H9 (cell line): Measurements from ENCODE around the gene ROBO2. TPM values are rescaled to one million over a fixed set of nuclear protein-coding genes. Genes with fewer than 3 reads are reported as not detected.

Experiments used
- DNase-seq: peaks from one replicate; pipeline ENCODE4 v3.0.0-alpha.2; 2017
- H2AFZ ChIP-seq: one replicate; pipeline ENCODE4 v1.6.1; 2013; ENCODE audit warnings: mild to moderate bottlenecking, low read length, control low read depth, moderate library complexity
- H2AK5ac ChIP-seq: 2 replicates; pipeline ENCODE4 v1.6.1; 2013; ENCODE audit warnings: low read length, control low read depth, mixed read lengths; ENCODE audit not compliant: insufficient read length
- H2BK120ac ChIP-seq: one replicate; pipeline ENCODE4 v1.6.1; 2013; ENCODE audit warnings: low read depth, mild to moderate bottlenecking, low read length, control low read depth, inconsistent platforms; ENCODE audit not compliant: poor library complexity, severe bottlenecking
- H2BK12ac ChIP-seq: 2 replicates; pipeline ENCODE4 v1.6.1; 2013; ENCODE audit warnings: low read length, control low read depth, mixed read lengths, low read depth; ENCODE audit not compliant: insufficient read length
- H2BK15ac ChIP-seq: 2 replicates; pipeline ENCODE4 v1.6.1; 2013; ENCODE audit warnings: low read depth, low read length, control low read depth
- H2BK20ac ChIP-seq: one replicate; pipeline ENCODE4 v1.6.1; 2013; ENCODE audit warnings: low read depth, mild to moderate bottlenecking, low read length, control low read depth, inconsistent platforms; ENCODE audit not compliant: poor library complexity, severe bottlenecking
- H2BK5ac ChIP-seq: 2 replicates; pipeline ENCODE4 v1.6.1; 2013; ENCODE audit warnings: low read length, control low read depth, mixed read lengths; ENCODE audit not compliant: insufficient read length
- H3K14ac ChIP-seq: 2 replicates; pipeline ENCODE4 v1.6.1; 2013; ENCODE audit warnings: low read length, control low read depth; ENCODE audit not compliant: insufficient read depth
- H3K18ac ChIP-seq: 2 replicates; pipeline ENCODE4 v1.6.1; 2013; ENCODE audit warnings: low read depth, mild to moderate bottlenecking, mixed read lengths, low read length, control low read depth; ENCODE audit not compliant: insufficient read length
- H3K23ac ChIP-seq: 2 replicates; pipeline ENCODE4 v1.6.1; 2013; ENCODE audit warnings: low read length, control low read depth, mixed read lengths, low read depth; ENCODE audit not compliant: insufficient read length
- H3K23me2 ChIP-seq: 2 replicates; pipeline ENCODE4 v1.6.1; 2013; ENCODE audit warnings: low read depth, mild to moderate bottlenecking, mixed read lengths, low read length, control low read depth; ENCODE audit not compliant: insufficient read length, poor library complexity, severe bottlenecking
- H3K27ac ChIP-seq: 2 replicates; pipeline ENCODE4 v1.5.1; 2013; ENCODE audit warnings: low read length, control low read depth, mixed read lengths, low read depth; ENCODE audit not compliant: insufficient read length
- H3K27me3 ChIP-seq: 2 replicates; pipeline ENCODE4 v1.6.1; 2013; ENCODE audit warnings: low read length, control low read depth, inconsistent platforms; ENCODE audit not compliant: insufficient read depth
- H3K4ac ChIP-seq: 2 replicates; pipeline ENCODE4 v1.6.1; 2013; ENCODE audit warnings: low read depth, mild to moderate bottlenecking, control low read depth, inconsistent platforms, low read length, moderate library complexity
- H3K4me1 ChIP-seq: 2 replicates; pipeline ENCODE4 v1.6.1; 2013; ENCODE audit warnings: low read length, control low read depth, inconsistent platforms; ENCODE audit not compliant: insufficient read depth
- H3K4me2 ChIP-seq: 2 replicates; pipeline ENCODE4 v1.6.1; 2013; ENCODE audit warnings: low read length, control low read depth, mixed read lengths; ENCODE audit not compliant: insufficient read length, insufficient read depth
- H3K56ac ChIP-seq: 2 replicates; pipeline ENCODE4 v1.6.1; 2013; ENCODE audit warnings: low read depth, mild to moderate bottlenecking, mixed read lengths, low read length, control low read depth; ENCODE audit not compliant: insufficient read length
- H3K79me1 ChIP-seq: 2 replicates; pipeline ENCODE4 v1.6.1; 2013; ENCODE audit warnings: low read depth, mild to moderate bottlenecking, moderate library complexity, low read length, control low read depth, inconsistent platforms; ENCODE audit not compliant: insufficient read depth, poor library complexity, severe bottlenecking
- H3K79me2 ChIP-seq: 2 replicates; pipeline ENCODE4 v1.6.1; 2013; ENCODE audit warnings: low read length, control low read depth, inconsistent platforms; ENCODE audit not compliant: insufficient read depth
- H3K9ac ChIP-seq: 2 replicates; pipeline ENCODE4 v1.6.1; 2013; ENCODE audit warnings: low read length, control low read depth, mixed read lengths; ENCODE audit not compliant: insufficient read length; ENCODE audit errors: extremely low read depth
- H3K9me3 ChIP-seq: one replicate; pipeline ENCODE4 v1.6.1; 2013; ENCODE audit warnings: low read depth, low read length, inconsistent platforms; ENCODE audit not compliant: control insufficient read depth
- H3T11ph ChIP-seq: one replicate; pipeline ENCODE4 v1.6.1; 2013; ENCODE audit warnings: mild to moderate bottlenecking, low read length, control low read depth, inconsistent platforms
- H4K20me1 ChIP-seq: one replicate; pipeline ENCODE4 v1.6.1; 2013; ENCODE audit not compliant: control insufficient read depth, insufficient read length, insufficient read depth
- H4K5ac ChIP-seq: 2 replicates; pipeline ENCODE4 v1.6.1; 2013; ENCODE audit warnings: low read depth, mild to moderate bottlenecking, mixed read lengths, low read length, control low read depth; ENCODE audit not compliant: insufficient read length
- H4K8ac ChIP-seq: replicated peaks from 2 replicates; pipeline ENCODE4 v1.6.1; 2013; ENCODE audit warnings: low read length, control low read depth, mixed read lengths, low read depth; ENCODE audit not compliant: insufficient read length
- H4K91ac ChIP-seq: 2 replicates; pipeline ENCODE4 v1.6.1; 2013; ENCODE audit warnings: low read depth, mild to moderate bottlenecking, moderate library complexity, mixed read lengths, low read length, control low read depth; ENCODE audit not compliant: insufficient read length
- H3K27ac Mint-ChIP-seq, 3 experiments: 2 replicates in 2 of 3; 3 replicates in 1 of 3; pipeline ENCODE4 v1.8.0; 2020 to 2021; ENCODE audit warnings: mixed read lengths in 3 of 3, mild to moderate bottlenecking in 1 of 3, moderate library complexity in 1 of 3
- H3K27me3 Mint-ChIP-seq: 2 replicates; pipeline ENCODE4 v1.8.0; 2021; ENCODE audit warnings: low read depth, mild to moderate bottlenecking, moderate library complexity, mixed read lengths
- H3K36me3 Mint-ChIP-seq, 3 experiments: 2 replicates in 2 of 3; 3 replicates in 1 of 3; pipeline ENCODE4 v1.8.0; 2020 to 2021; ENCODE audit warnings: low read depth in 3 of 3, mixed read lengths in 3 of 3; ENCODE audit not compliant: insufficient read depth in 1 of 3
- H3K4me1 Mint-ChIP-seq, 2 experiments: 2 replicates each; pipeline ENCODE4 v1.8.0; 2020; ENCODE audit warnings: mixed read lengths in 2 of 2
- H3K4me3 Mint-ChIP-seq, 2 experiments: 2 replicates in 1 of 2; 3 replicates in 1 of 2; pipeline ENCODE4 v1.8.0; 2020 to 2021; ENCODE audit warnings: mild to moderate bottlenecking in 2 of 2, mixed read lengths in 2 of 2, moderate library complexity in 1 of 2
- H3K9me3 Mint-ChIP-seq, 2 experiments: 2 replicates in 1 of 2; 3 replicates in 1 of 2; pipeline ENCODE4 v1.8.0; 2020; ENCODE audit warnings: mild to moderate bottlenecking in 2 of 2, mixed read lengths in 2 of 2, moderate library complexity in 1 of 2
- WGBS: extraction: QIAGEN DNeasy Blood & Tissue Kit; methylation state at CpG from one replicate; pipeline ENCODE4 v1.1.7; 2013; ENCODE audit warnings: missing lambda C conversion rate, low lambda C conversion rate, mixed read lengths; ENCODE audit not compliant: insufficient read length; ENCODE audit errors: extremely low coverage; 5-methylcytosine and 5-hydroxymethylcytosine counted together
- total RNA-seq: library from RNA; stranded (reverse); gene quantifications from 2 replicates; pipeline ENCODE4 v1.2.1, GENCODE V29; 2021
- TF ChIP-seq, protein P1 (sequence below): fragments of 200-600 bp; sonication (generic); conservative IDR thresholded peaks from 3 replicates; pipeline ENCODE4 v1.8.0; 2021; ENCODE audit warnings: antibody characterized with exemption, mild to moderate bottlenecking

The ROBO2 gene
- total RNA-seq, 1 experiment from 2014 or later: 2.3 TPM

DNA sequence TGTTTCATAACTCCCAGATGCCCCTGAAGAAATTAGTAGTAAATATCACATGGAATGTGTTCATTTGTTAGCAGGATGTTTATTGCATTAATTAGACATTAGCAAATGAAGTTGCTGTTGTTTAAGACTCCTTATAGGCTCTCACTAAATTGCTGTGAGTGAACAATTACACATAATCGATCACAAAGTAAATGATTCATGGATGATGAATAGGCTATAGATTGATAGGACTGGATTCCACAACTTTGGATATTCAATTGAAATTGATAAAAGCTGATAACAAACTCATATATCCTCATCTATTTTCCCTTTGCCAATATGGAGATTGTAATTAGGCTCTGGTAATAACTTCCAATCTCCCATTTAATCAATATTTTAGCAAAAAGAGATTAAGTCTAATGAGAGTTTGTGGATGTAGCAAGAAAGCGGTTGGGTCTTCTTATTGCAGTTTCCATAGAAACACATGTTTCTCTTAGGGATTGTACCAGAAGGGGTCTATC is 555.5 kb downstream of the ROBO2 start:
- no peak overlapping the region for H3K23ac ChIP-seq
- no peaks in the 10 kb centered on the region for H3K23me2 ChIP-seq
- no peak overlapping the region for H2BK20ac ChIP-seq
- no peaks in the 10 kb centered on the region for H3K4me1 Mint-ChIP-seq
- H3K27me3 ChIP-seq: no peaks in the 10 kb centered on the region
- H3T11ph ChIP-seq: no peak overlapping the region
- H3K9me3 Mint-ChIP-seq: no peaks in the 10 kb centered on the region; a peak in 1 of 5 replicates
- no CpG with 5 or more reads among the region's 2 CpGs for WGBS
- no peaks in the 10 kb centered on the region for H3K4me1 ChIP-seq
- no peak overlapping the region for H3K18ac ChIP-seq
- no peak overlapping the region for H4K5ac ChIP-seq
- no peak overlapping the region for H3K4me2 ChIP-seq
- no peak overlapping the region for H2BK120ac ChIP-seq
- H4K8ac ChIP-seq: no peak overlapping the region
- no peak overlapping the region for H3K9ac ChIP-seq
- no peak overlapping the region for H2AFZ ChIP-seq
- H3K36me3 Mint-ChIP-seq: no peaks in the 10 kb centered on the region
- no peak overlapping the region for H2AK5ac ChIP-seq
- H2BK15ac ChIP-seq: no peak overlapping the region
- no peaks in the 10 kb centered on the region for H3K27me3 Mint-ChIP-seq
- no peak overlapping the region for H3K56ac ChIP-seq
- no peak overlapping the region for H3K27ac Mint-ChIP-seq
- H2BK5ac ChIP-seq: no peak overlapping the region
- TF ChIP-seq, protein P1, sequence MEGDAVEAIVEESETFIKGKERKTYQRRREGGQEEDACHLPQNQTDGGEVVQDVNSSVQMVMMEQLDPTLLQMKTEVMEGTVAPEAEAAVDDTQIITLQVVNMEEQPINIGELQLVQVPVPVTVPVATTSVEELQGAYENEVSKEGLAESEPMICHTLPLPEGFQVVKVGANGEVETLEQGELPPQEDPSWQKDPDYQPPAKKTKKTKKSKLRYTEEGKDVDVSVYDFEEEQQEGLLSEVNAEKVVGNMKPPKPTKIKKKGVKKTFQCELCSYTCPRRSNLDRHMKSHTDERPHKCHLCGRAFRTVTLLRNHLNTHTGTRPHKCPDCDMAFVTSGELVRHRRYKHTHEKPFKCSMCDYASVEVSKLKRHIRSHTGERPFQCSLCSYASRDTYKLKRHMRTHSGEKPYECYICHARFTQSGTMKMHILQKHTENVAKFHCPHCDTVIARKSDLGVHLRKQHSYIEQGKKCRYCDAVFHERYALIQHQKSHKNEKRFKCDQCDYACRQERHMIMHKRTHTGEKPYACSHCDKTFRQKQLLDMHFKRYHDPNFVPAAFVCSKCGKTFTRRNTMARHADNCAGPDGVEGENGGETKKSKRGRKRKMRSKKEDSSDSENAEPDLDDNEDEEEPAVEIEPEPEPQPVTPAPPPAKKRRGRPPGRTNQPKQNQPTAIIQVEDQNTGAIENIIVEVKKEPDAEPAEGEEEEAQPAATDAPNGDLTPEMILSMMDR: no peak
- H4K91ac ChIP-seq: no peak overlapping the region
- no peaks in the 10 kb centered on the region for H3K79me1 ChIP-seq
- H3K14ac ChIP-seq: no peak overlapping the region
- no peak overlapping the region for H3K4ac ChIP-seq
- H2BK12ac ChIP-seq: no peak overlapping the region
- DNase-seq: no peak
- H3K27ac ChIP-seq: no peak overlapping the region
- no peaks in the 10 kb centered on the region for H4K20me1 ChIP-seq
- no peak overlapping the region for H3K4me3 Mint-ChIP-seq
- H3K79me2 ChIP-seq: no peaks in the 10 kb centered on the region
- no peaks in the 10 kb centered on the region for H3K9me3 ChIP-seq
